SK-N-SH treated with all-trans-retinoic acid at 6 μM for 48 hours (cell line): ENCODE data around the gene HERPUD2.

ENCODE experiments used
- ATAC-seq: fragments of 200-7000 bp; cut with Tn5 transposase; 3 replicates; pipeline ENCODE4 v1.9.1; 2020; ENCODE audit warnings: mild to moderate bottlenecking, moderate library complexity
- ARNTL ChIP-seq: fragments of 450-650 bp; formaldehyde crosslinking; IDR thresholded peaks from 2 replicates; pipeline ENCODE4 v1.5.0; 2020; ENCODE audit warnings: low read depth, mild to moderate bottlenecking, moderate library complexity, borderline replicate concordance
- CSDC2 ChIP-seq: fragments of 250-450 bp; sonication (Bioruptor Pico); IDR thresholded peaks from 2 replicates; pipeline ENCODE4 v1.5.0; 2020; ENCODE audit warnings: mild to moderate bottlenecking, moderate library complexity
- ESRRG ChIP-seq: fragments of 250-450 bp; sonication (Bioruptor Pico); IDR thresholded peaks from 2 replicates; pipeline ENCODE4 v1.6.1; 2021; ENCODE audit warnings: mild to moderate bottlenecking
- ISL1 ChIP-seq: fragments of 250-450 bp; sonication (Bioruptor Pico); IDR thresholded peaks from 2 replicates; pipeline ENCODE4 v2.1.2; 2022; ENCODE audit warnings: mild to moderate bottlenecking, moderate library complexity
- PATZ1 ChIP-seq: fragments of 250-450 bp; sonication (Bioruptor Pico); IDR thresholded peaks from 2 replicates; pipeline ENCODE4 v1.8.0; 2020; ENCODE audit warnings: mild to moderate bottlenecking, moderate library complexity, borderline replicate concordance
- PPARA ChIP-seq: fragments of 250-450 bp; sonication (Bioruptor Pico); IDR thresholded peaks from 2 replicates; pipeline ENCODE4 v1.5.0; 2020; ENCODE audit warnings: mild to moderate bottlenecking, borderline replicate concordance
- RARB ChIP-seq: fragments of 250-450 bp; sonication (Bioruptor Pico); IDR thresholded peaks from 2 replicates; pipeline ENCODE4 v1.8.0; 2021; ENCODE audit warnings: mild to moderate bottlenecking, moderate library complexity
- SNAI2 ChIP-seq: fragments of 250-450 bp; sonication (Bioruptor Pico); IDR thresholded peaks from 2 replicates; pipeline ENCODE4 v1.5.0; 2020; ENCODE audit warnings: mild to moderate bottlenecking, moderate library complexity
- TCF4 ChIP-seq: fragments of 250-450 bp; sonication (Bioruptor Pico); IDR thresholded peaks from 2 replicates; pipeline ENCODE4 v1.8.0; 2021; ENCODE audit warnings: mild to moderate bottlenecking, moderate library complexity, borderline replicate concordance
- TOX ChIP-seq: fragments of 250-450 bp; sonication (Bioruptor Pico); IDR thresholded peaks from 2 replicates; pipeline ENCODE4 v1.8.0; 2021; ENCODE audit warnings: mild to moderate bottlenecking, moderate library complexity, borderline replicate concordance
- ZC3H10 ChIP-seq: fragments of 250-450 bp; sonication (Bioruptor Pico); IDR thresholded peaks from 2 replicates; pipeline ENCODE4 v1.5.1; 2021; ENCODE audit warnings: mild to moderate bottlenecking, moderate library complexity
- ZFP3 ChIP-seq: fragments of 250-450 bp; sonication (Bioruptor Pico); IDR thresholded peaks from 2 replicates; pipeline ENCODE4 v1.5.0; 2020; ENCODE audit warnings: mild to moderate bottlenecking, moderate library complexity
- ZFP30 ChIP-seq: fragments of 450-650 bp; formaldehyde crosslinking; IDR thresholded peaks from 2 replicates; pipeline ENCODE4 v1.5.0; 2022; ENCODE audit warnings: mild to moderate bottlenecking, moderate library complexity
- ZNF565 ChIP-seq: fragments of 450-650 bp; formaldehyde crosslinking; conservative IDR thresholded peaks from 2 replicates; pipeline ENCODE4 v1.5.0; 2020; ENCODE audit warnings: low read depth, mild to moderate bottlenecking, moderate library complexity
- ZNF70 ChIP-seq: fragments of 450-650 bp; formaldehyde crosslinking; IDR thresholded peaks from 2 replicates; pipeline ENCODE4 v1.5.0; 2020; ENCODE audit warnings: mild to moderate bottlenecking, moderate library complexity
- ZNF8 ChIP-seq: fragments of 450-650 bp; formaldehyde crosslinking; IDR thresholded peaks from 2 replicates; pipeline ENCODE4 v1.5.0; 2020; ENCODE audit warnings: mild to moderate bottlenecking, moderate library complexity
- TF ChIP-seq, protein P1 (sequence below): fragments of 250-450 bp; sonication (Bioruptor Pico); IDR thresholded peaks from 2 replicates; pipeline ENCODE4 v1.8.0; 2021; ENCODE audit warnings: low read depth, mild to moderate bottlenecking, moderate library complexity, borderline replicate concordance
- TF ChIP-seq, protein P2 (sequence below): fragments of 250-450 bp; sonication (Bioruptor Pico); IDR thresholded peaks from 2 replicates; pipeline ENCODE4 v1.5.0; 2020; ENCODE audit warnings: mild to moderate bottlenecking, moderate library complexity
- TF ChIP-seq, protein P3 (sequence below): fragments of 250-450 bp; sonication (Bioruptor Pico); IDR thresholded peaks from 2 replicates; pipeline ENCODE4 v1.5.1; 2021; ENCODE audit warnings: mild to moderate bottlenecking, moderate library complexity

The HERPUD2 gene

DNA sequence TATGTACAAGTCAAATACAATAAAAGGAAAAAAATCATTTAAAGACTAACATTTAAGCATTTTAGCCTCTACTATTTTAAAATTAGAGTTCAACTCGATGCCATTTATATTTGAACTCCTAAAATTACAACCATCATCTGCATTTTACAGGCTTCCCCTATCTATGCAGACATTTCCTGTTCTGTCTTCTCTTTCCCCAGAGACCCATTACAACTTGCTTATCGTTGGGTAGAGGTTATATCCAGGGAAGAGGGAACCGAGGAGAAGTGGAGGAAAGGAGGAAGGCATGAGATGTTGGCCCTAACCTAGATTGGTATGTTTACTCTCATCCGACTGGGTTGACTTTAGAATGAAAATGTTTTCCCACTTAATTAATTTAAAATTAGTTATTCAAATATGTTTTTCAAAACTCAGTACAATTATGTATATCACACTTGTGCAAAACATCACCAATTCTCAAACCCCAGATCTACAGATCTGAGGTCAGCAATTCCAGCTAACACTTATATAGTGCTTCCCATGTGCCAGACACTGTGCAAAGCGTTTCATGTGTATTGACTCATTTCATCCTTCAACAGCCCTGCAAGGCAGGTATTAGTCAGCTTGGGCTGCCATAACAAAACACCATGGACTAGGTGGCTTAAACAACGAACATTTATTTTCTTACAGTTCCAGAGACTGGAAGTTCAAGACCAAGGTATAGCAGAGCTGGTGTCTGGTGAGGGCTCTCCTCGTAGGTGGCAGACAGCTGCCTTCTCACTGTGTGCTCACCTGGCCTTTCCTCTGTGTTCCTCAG lies 27.3 kb upstream of the HERPUD2 start:
- TF ChIP-seq, protein P1, sequence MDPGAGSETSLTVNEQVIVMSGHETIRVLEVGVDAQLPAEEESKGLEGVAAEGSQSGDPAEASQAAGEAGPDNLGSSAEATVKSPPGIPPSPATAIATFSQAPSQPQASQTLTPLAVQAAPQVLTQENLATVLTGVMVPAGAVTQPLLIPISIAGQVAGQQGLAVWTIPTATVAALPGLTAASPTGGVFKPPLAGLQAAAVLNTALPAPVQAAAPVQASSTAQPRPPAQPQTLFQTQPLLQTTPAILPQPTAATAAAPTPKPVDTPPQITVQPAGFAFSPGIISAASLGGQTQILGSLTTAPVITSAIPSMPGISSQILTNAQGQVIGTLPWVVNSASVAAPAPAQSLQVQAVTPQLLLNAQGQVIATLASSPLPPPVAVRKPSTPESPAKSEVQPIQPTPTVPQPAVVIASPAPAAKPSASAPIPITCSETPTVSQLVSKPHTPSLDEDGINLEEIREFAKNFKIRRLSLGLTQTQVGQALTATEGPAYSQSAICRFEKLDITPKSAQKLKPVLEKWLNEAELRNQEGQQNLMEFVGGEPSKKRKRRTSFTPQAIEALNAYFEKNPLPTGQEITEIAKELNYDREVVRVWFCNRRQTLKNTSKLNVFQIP (CRISPR knock-in tag): no peak
- TF ChIP-seq RARB (CRISPR knock-in tag) (no peak), ZFP3 (CRISPR knock-in tag) (no peak), TOX (CRISPR knock-in tag) (no peak), SNAI2 (CRISPR knock-in tag) (no peak), ZNF8 (CRISPR knock-in tag) (no peak), ISL1 (CRISPR knock-in tag) (no peak), ZNF565 (CRISPR knock-in tag) (no peak)
- no peak for ATAC-seq

GRCh38 chr7:35721288-35721687 lies 26.4 kb upstream of the HERPUD2 start:
- ATAC-seq: no peak
- TF ChIP-seq CSDC2 (CRISPR knock-in tag) (no peak), ISL1 (CRISPR knock-in tag) (no peak)

DNA sequence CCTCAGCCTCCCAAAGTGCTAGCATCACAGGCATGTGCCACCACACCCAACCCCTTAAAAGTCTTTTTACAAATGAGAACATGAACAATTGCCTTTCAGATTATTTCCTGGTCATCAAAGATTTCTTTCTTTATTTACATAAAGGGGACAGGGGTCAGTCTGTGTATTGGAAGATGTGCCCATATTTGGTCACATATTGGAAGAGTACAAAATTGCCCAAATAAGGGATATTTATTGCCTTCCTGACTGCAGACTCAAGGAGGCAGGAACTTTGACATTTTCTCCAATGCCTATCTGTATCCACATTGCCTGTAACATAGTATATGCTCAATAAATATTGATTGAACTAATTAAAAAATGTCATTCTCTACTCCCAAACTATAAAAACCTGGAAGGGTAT lies 25.9 kb upstream of the HERPUD2 start:
- ATAC-seq: no peak
- no peak for TF ChIP-seq TOX (CRISPR knock-in tag)
- no peak for TF ChIP-seq TCF4
- no peak for TF ChIP-seq CSDC2 (CRISPR knock-in tag)
- TF ChIP-seq PATZ1: no peak

- TF ChIP-seq, protein P2, sequence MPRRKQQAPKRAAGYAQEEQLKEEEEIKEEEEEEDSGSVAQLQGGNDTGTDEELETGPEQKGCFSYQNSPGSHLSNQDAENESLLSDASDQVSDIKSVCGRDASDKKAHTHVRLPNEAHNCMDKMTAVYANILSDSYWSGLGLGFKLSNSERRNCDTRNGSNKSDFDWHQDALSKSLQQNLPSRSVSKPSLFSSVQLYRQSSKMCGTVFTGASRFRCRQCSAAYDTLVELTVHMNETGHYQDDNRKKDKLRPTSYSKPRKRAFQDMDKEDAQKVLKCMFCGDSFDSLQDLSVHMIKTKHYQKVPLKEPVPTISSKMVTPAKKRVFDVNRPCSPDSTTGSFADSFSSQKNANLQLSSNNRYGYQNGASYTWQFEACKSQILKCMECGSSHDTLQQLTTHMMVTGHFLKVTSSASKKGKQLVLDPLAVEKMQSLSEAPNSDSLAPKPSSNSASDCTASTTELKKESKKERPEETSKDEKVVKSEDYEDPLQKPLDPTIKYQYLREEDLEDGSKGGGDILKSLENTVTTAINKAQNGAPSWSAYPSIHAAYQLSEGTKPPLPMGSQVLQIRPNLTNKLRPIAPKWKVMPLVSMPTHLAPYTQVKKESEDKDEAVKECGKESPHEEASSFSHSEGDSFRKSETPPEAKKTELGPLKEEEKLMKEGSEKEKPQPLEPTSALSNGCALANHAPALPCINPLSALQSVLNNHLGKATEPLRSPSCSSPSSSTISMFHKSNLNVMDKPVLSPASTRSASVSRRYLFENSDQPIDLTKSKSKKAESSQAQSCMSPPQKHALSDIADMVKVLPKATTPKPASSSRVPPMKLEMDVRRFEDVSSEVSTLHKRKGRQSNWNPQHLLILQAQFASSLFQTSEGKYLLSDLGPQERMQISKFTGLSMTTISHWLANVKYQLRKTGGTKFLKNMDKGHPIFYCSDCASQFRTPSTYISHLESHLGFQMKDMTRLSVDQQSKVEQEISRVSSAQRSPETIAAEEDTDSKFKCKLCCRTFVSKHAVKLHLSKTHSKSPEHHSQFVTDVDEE (CRISPR knock-in tag): no peak
- no peak for TF ChIP-seq ZNF565 (CRISPR knock-in tag)
- no peak for TF ChIP-seq ZFP30 (CRISPR knock-in tag)
- TF ChIP-seq ARNTL (CRISPR knock-in tag): no peak
- no peak for ATAC-seq
Observed at GRCh38 chr7:35720032-35720431, 25.1 kb upstream of the HERPUD2 start.

DNA sequence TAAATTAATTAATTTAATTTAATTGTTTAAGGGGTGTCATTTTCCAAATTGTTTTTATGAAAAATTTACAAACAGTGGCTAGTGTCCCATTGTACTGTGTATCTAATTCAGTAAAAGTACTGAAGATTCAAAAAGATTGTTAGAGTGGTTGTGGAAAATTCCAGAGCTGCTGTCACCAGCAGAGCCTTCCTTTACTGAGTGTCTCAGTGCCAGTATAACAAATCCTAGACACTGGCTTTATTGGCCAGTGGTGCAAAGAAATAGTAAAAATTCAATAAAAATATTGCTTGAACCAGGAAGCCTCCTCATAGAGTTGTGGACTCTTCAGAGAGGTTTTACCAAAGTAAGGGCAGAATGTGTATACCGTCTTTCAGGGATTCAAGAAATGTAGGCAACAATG lies 23.1 kb upstream of the HERPUD2 start:
- no peak for TF ChIP-seq ZNF8 (CRISPR knock-in tag)
- no peak for TF ChIP-seq ESRRG (CRISPR knock-in tag)
- TF ChIP-seq, all 23 proteins: peak for 0
- no peak for ATAC-seq

DNA sequence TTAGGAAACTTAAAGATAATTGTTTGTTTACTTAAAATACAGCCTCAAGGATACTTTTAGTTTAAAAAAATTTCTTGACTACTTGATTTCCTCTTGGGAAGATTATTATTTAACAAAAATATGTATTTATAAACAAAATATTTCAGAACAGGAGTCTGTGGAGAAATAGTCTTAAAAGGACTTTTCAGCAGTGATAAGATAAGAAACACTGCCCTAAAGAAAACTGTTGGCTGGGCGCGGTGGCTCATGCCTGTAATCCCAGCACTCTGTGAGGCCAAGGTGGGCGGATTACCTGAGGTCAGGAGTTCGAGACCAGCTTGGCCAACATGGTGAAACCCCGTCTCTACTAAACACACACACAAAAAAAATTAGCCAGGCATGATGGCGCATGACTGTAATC lies 22.6 kb upstream of the HERPUD2 start:
- TF ChIP-seq, protein P2 (CRISPR knock-in tag): no peak
- no peak for TF ChIP-seq ISL1 (CRISPR knock-in tag)
- no peak for TF ChIP-seq ZNF70
- TF ChIP-seq, protein P3, sequence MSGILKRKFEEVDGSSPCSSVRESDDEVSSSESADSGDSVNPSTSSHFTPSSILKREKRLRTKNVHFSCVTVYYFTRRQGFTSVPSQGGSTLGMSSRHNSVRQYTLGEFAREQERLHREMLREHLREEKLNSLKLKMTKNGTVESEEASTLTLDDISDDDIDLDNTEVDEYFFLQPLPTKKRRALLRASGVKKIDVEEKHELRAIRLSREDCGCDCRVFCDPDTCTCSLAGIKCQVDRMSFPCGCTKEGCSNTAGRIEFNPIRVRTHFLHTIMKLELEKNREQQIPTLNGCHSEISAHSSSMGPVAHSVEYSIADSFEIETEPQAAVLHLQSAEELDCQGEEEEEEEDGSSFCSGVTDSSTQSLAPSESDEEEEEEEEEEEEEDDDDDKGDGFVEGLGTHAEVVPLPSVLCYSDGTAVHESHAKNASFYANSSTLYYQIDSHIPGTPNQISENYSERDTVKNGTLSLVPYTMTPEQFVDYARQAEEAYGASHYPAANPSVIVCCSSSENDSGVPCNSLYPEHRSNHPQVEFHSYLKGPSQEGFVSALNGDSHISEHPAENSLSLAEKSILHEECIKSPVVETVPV: no peak
- TF ChIP-seq SNAI2 (CRISPR knock-in tag): no peak
- TF ChIP-seq, protein P1 (CRISPR knock-in tag): no peak
- no peak for TF ChIP-seq ZFP3 (CRISPR knock-in tag)
- no peak for TF ChIP-seq PPARA (CRISPR knock-in tag)
- TF ChIP-seq CSDC2 (CRISPR knock-in tag): no peak
- TF ChIP-seq ZNF565 (CRISPR knock-in tag): no peak
- no peak for TF ChIP-seq ZC3H10 (CRISPR knock-in tag)
- no peak for ATAC-seq
